WTC11 (cell line): Measurements from ENCODE around the gene FAM13A. TPM values are rescaled to one million over a fixed set of nuclear protein-coding genes. Genes with fewer than 3 reads are reported as not detected.
A peak's percentile ranks its signal among the peaks of the same experiment; 100 is the strongest.

Source experiments
- ATAC-seq: fragments of 200-7000 bp; cut with Tn5 transposase; 2 replicates; pipeline ENCODE4 v1.10.0; 2021; ENCODE audit warnings: mild to moderate bottlenecking, moderate library complexity
- CTCF ChIA-PET: fragments of 300-600 bp; sonication (Branson Sonifier 250); formaldehyde crosslinking; loops from one replicate; lab custom pipeline; 2021; ENCODE audit warnings: antibody characterized with exemption; lab: Charles Lee
- POLR2A ChIA-PET: fragments of 350-600 bp; sonication (Branson Sonifier 250); formaldehyde crosslinking; loops from one replicate; lab custom pipeline; 2021; ENCODE audit warnings: antibody characterized with exemption; lab: Charles Lee
- DNase-seq: peaks from one replicate; pipeline ENCODE4 v3.0.0; 2021; ENCODE audit warnings: low spot score
- H3K27ac Mint-ChIP-seq: 2 replicates; pipeline ENCODE4 v1.8.0; 2021; ENCODE audit warnings: mixed read lengths
- H3K27me3 Mint-ChIP-seq: 2 replicates; pipeline ENCODE4 v1.8.0; 2021; ENCODE audit warnings: low read depth, mild to moderate bottlenecking, moderate library complexity, mixed read lengths
- H3K36me3 Mint-ChIP-seq: 2 replicates; pipeline ENCODE4 v1.8.0; 2021; ENCODE audit warnings: mixed read lengths
- H3K4me1 Mint-ChIP-seq: 2 replicates; pipeline ENCODE4 v1.8.0; 2022; ENCODE audit warnings: mixed read lengths
- H3K4me3 Mint-ChIP-seq: 2 replicates; pipeline ENCODE4 v1.8.0; 2021; ENCODE audit warnings: mild to moderate bottlenecking, moderate library complexity, mixed read lengths
- H3K9me3 Mint-ChIP-seq: 2 replicates; pipeline ENCODE4 v1.8.0; 2021; ENCODE audit warnings: mixed read lengths
- ARID4B ChIP-seq: sonication (generic); formaldehyde crosslinking; IDR thresholded peaks from 2 replicates; pipeline ENCODE4 v1.8.0; 2023; ENCODE audit warnings: missing genetic modification reagents, mild to moderate bottlenecking, borderline replicate concordance
- CBFB ChIP-seq: sonication (generic); formaldehyde crosslinking; IDR thresholded peaks from 2 replicates; pipeline ENCODE4 v1.8.1; 2022; ENCODE audit warnings: mild to moderate bottlenecking, low read depth, missing genetic modification reagents
- CTCF ChIP-seq: fragments of 200-600 bp; IDR thresholded peaks from 2 replicates; pipeline ENCODE4 v1.8.0; 2022; ENCODE audit warnings: antibody characterized with exemption
- ERG ChIP-seq: fragments of 250-450 bp; sonication (Bioruptor Pico); IDR thresholded peaks from 2 replicates; pipeline ENCODE4 v1.8.0; 2021; ENCODE audit warnings: mild to moderate bottlenecking
- IRF2 ChIP-seq: sonication (generic); formaldehyde crosslinking; IDR thresholded peaks from 2 replicates; pipeline ENCODE4 v1.8.0; 2022; ENCODE audit warnings: low read depth, missing genetic modification reagents, borderline replicate concordance
- JAZF1 ChIP-seq: fragments of 250-450 bp; sonication (Bioruptor Pico); IDR thresholded peaks from 2 replicates; pipeline ENCODE4 v1.9.0; 2021; ENCODE audit warnings: moderate library complexity, mild to moderate bottlenecking, inconsistent platforms
- KAT7 ChIP-seq: sonication (generic); formaldehyde crosslinking; IDR thresholded peaks from 2 replicates; pipeline ENCODE4 v1.8.1; 2023; ENCODE audit warnings: missing genetic modification reagents, mild to moderate bottlenecking, borderline replicate concordance
- OVOL2 ChIP-seq: fragments of 250-450 bp; sonication (Bioruptor Pico); IDR thresholded peaks from 2 replicates; pipeline ENCODE4 v1.9.0; 2021; ENCODE audit warnings: mild to moderate bottlenecking, borderline replicate concordance
- SP1 ChIP-seq: sonication (generic); formaldehyde crosslinking; conservative IDR thresholded peaks from 2 replicates; pipeline ENCODE4 v1.8.1; 2022; ENCODE audit warnings: missing genetic modification reagents
- TCF7 ChIP-seq: sonication (generic); formaldehyde crosslinking; IDR thresholded peaks from 2 replicates; pipeline ENCODE4 v1.8.0; 2022; ENCODE audit warnings: mild to moderate bottlenecking, low read depth, missing genetic modification reagents, moderate library complexity
- TP53 ChIP-seq: sonication (generic); formaldehyde crosslinking; IDR thresholded peaks from 2 replicates; pipeline ENCODE4 v1.8.1; 2023; ENCODE audit warnings: mild to moderate bottlenecking, missing genetic modification reagents
- ZNF425 ChIP-seq: fragments of 250-450 bp; sonication (Bioruptor Pico); conservative IDR thresholded peaks from 2 replicates; pipeline ENCODE4 v1.9.0; 2021; ENCODE audit warnings: mild to moderate bottlenecking
- ZNF512 ChIP-seq: sonication (generic); formaldehyde crosslinking; IDR thresholded peaks from 2 replicates; pipeline ENCODE4 v1.8.1; 2022; ENCODE audit warnings: missing genetic modification reagents, borderline replicate concordance
- ZNF671 ChIP-seq: fragments of 250-450 bp; sonication (Bioruptor Pico); IDR thresholded peaks from 2 replicates; pipeline ENCODE4 v1.8.0; 2021; ENCODE audit warnings: mild to moderate bottlenecking
- ZSCAN18 ChIP-seq: fragments of 250-450 bp; sonication (Bioruptor Pico); IDR thresholded peaks from 2 replicates; pipeline ENCODE4 v2.1.2; 2022; ENCODE audit warnings: mild to moderate bottlenecking, moderate library complexity
- total RNA-seq: library from RNA; stranded (reverse); gene quantifications from 3 replicates; pipeline ENCODE4 v1.2.3, GENCODE V29; 2021

The FAM13A gene
- total RNA-seq, 1 experiment from 2014 or later, result 14.6 TPM

- TF ChIP-seq ZSCAN18 (CRISPR knock-in tag), result no peak
- no peak for TF ChIP-seq SP1 (CRISPR knock-in tag)
- no peak for TF ChIP-seq TCF7
- no peak for TF ChIP-seq ZNF671 (CRISPR knock-in tag)
Observed at GRCh38 chr4:88757067-88757466, 299.9 kb downstream of the FAM13A start (continued).

GRCh38 chr4:88756149-88756548 lies 300.8 kb downstream of the FAM13A start:
- no peak for ATAC-seq
- H3K4me3 Mint-ChIP-seq, result no peak overlapping the region
- peak overlapping the region; percentile 34; the same call in 1 of the 2 replicates for H3K27ac Mint-ChIP-seq
- H3K27me3 Mint-ChIP-seq, result no peaks in the 10 kb centered on the region
- H3K9me3 Mint-ChIP-seq, result no peaks in the 10 kb centered on the region
- peaks cover 29% of the 10 kb centered on the region for H3K4me1 Mint-ChIP-seq
- no peak for TF ChIP-seq TP53
- TF ChIP-seq CTCF, result no peak
- 0 out of 2 replicates have a peak, but pooled peaks cover 3% of the 10 kb centered on the region for H3K36me3 Mint-ChIP-seq
- CTCF ChIA-PET, result interaction anchor here (1.2 kb wide), 1 partner anchor 58 kb away, joined by 3 read pairs; the partner anchor contains the start of gene NAP1L5
- POLR2A ChIA-PET, result no interaction called here
- no peak for DNase-seq

- H3K9me3 Mint-ChIP-seq, result no peaks in the 10 kb centered on the region
- ChIA-PET POLR2A (no interaction called here), CTCF (interaction anchor here (1.2 kb wide), 1 partner anchor 58 kb away, joined by 3 read pairs; the partner anchor contains the start of gene NAP1L5)
- peaks cover 3% of the 10 kb centered on the region; the same call in 1 of the 2 replicates for H3K36me3 Mint-ChIP-seq
- DNase-seq (no peak), ATAC-seq (no peak)
- peaks cover 26% of the 10 kb centered on the region for H3K4me1 Mint-ChIP-seq
- no peaks in the 10 kb centered on the region for H3K27me3 Mint-ChIP-seq
- H3K4me3 Mint-ChIP-seq, result no peak overlapping the region
- H3K27ac Mint-ChIP-seq, result no peak overlapping the region
- TF ChIP-seq JAZF1 (CRISPR knock-in tag), result no peak
- TF ChIP-seq OVOL2 (CRISPR knock-in tag), result no peak
- TF ChIP-seq ARID4B, result no peak
- TF ChIP-seq CBFB, result no peak
- TF ChIP-seq KAT7 (CRISPR knock-in tag), result no peak
Observed at GRCh38 chr4:88755454-88755853, 301.5 kb downstream of the FAM13A start.

GRCh38 chr4:88754796-88755195 lies 302.2 kb downstream of the FAM13A start:
- DNase-seq (no peak), ATAC-seq (no peak)
- no peaks in the 10 kb centered on the region for H3K27me3 Mint-ChIP-seq
- no peak overlapping the region for H3K27ac Mint-ChIP-seq
- no peaks in the 10 kb centered on the region for H3K9me3 Mint-ChIP-seq
- ChIA-PET CTCF (interaction anchor here (1.2 kb wide), 1 partner anchor 57 kb away, joined by 3 read pairs; the partner anchor contains the start of gene NAP1L5), POLR2A (no interaction called here)
- H3K4me1 Mint-ChIP-seq, result peaks cover 23% of the 10 kb centered on the region
- H3K36me3 Mint-ChIP-seq, result peaks cover 9% of the 10 kb centered on the region
- H3K4me3 Mint-ChIP-seq, result no peak overlapping the region
- TF ChIP-seq IRF2 (CRISPR knock-in tag), result no peak
- no peak for TF ChIP-seq SP1 (CRISPR knock-in tag)
- TF ChIP-seq ZNF425 (CRISPR knock-in tag), result no peak
- TF ChIP-seq ZNF512 (CRISPR knock-in tag), result no peak
- TF ChIP-seq ERG (CRISPR knock-in tag), result no peak
- TF ChIP-seq TCF7, result no peak
